A549 treated with CpdA at 1 μM for 4 hours (cell line): ENCODE results near the gene ZDHHC1. TPM values are rescaled to one million over a fixed set of nuclear protein-coding genes. Genes with fewer than 3 reads are reported as not detected.

Experiments
- total RNA-seq: library from RNA; stranded (reverse); fragments of 200-300 nt; extraction: Qiagen RNA extraction; gene quantifications from 5 replicates; pipeline ENCODE4 v1.2.3, GENCODE V29; 2022; ENCODE audit warnings: low read depth

ZDHHC1 gene
- 5.8 to 9.2 TPM (median 6.1 TPM) in 5 replicates for total RNA-seq

GRCh38 chr16:67415872-67416793 is at the start of gene ZDHHC1:
TSS of gene ZDHHC1 (minus strand) at chr16:67416477. CDS start at chr16:67407775, 8,702 bp downstream.

GRCh38 chr16:67430977-67431774 is 14.9 kb upstream of the ZDHHC1 start, which contains the start of gene HSD11B2:
TSS of gene HSD11B2 (plus strand) at chr16:67431121. CDS start at chr16:67431249, 128 bp downstream.

GRCh38 chr16:67393111-67393787 is 23.0 kb downstream of the ZDHHC1 start, which contains the start of gene TPPP3:
TSS of gene TPPP3 (minus strand) at chr16:67393498. CDS start at chr16:67391111, 2,387 bp downstream.

Other genes with a start within 250 kb of the ZDHHC1 start
- gene NOL3, start 245.9 kb downstream of the ZDHHC1 start, total RNA-seq, result 44.9 to 52.4 TPM (median 50.2 TPM) in 5 replicates
- gene MATCAP1, start 232.5 kb downstream of the ZDHHC1 start, total RNA-seq, result 3.6 to 8.0 TPM (median 5.9 TPM) in 5 replicates
- 0.07 to 0.48 TPM in 2 of 5 replicates, not detected in the others for gene EXOC3L1, start 226.3 kb downstream of the ZDHHC1 start, total RNA-seq
- gene E2F4, start 224.3 kb downstream of the ZDHHC1 start, total RNA-seq, result 75.9 to 98.6 TPM (median 92.7 TPM) in 5 replicates
- gene ELMO3, start 217.3 kb downstream of the ZDHHC1 start, total RNA-seq, result 0.66 to 1.4 TPM (median 1.3 TPM) in 5 replicates
- gene TMEM208, start 189.3 kb downstream of the ZDHHC1 start, total RNA-seq, result 78.6 to 101 TPM (median 94.1 TPM) in 5 replicates
- 40.1 to 51.6 TPM (median 48.9 TPM) in 5 replicates for gene FHOD1, start 169.0 kb downstream of the ZDHHC1 start, total RNA-seq
- gene SLC9A5, start 167.5 kb downstream of the ZDHHC1 start, total RNA-seq, result 1.2 to 1.7 TPM (median 1.6 TPM) in 5 replicates
- 15.2 to 22.1 TPM (median 18.3 TPM) in 5 replicates for gene PLEKHG4, start 136.9 kb downstream of the ZDHHC1 start, total RNA-seq
- gene KCTD19, start 89.7 kb downstream of the ZDHHC1 start, total RNA-seq, result 0.06 to 0.46 TPM (median 0.22 TPM) in 5 replicates
- gene LRRC36, start 89.7 kb downstream of the ZDHHC1 start, total RNA-seq, result 0.13 to 0.27 TPM (median 0.14 TPM) in 3 of 5 replicates, not detected in the others
- 8.4 to 13.5 TPM (median 11.8 TPM) in 5 replicates for gene TPPP3, start 23.0 kb downstream of the ZDHHC1 start, total RNA-seq
- 1.5 to 1.8 TPM (median 1.6 TPM) in 5 replicates for gene HSD11B2, start 14.6 kb upstream of the ZDHHC1 start, total RNA-seq
- 96.9 to 122 TPM (median 109 TPM) in 5 replicates for gene ATP6V0D1, start 64.7 kb upstream of the ZDHHC1 start, total RNA-seq
- gene AGRP, start 67.1 kb upstream of the ZDHHC1 start, total RNA-seq, result not detected in 5 replicates
- 35.5 to 51.5 TPM (median 44.3 TPM) in 5 replicates for gene RIPOR1, start 112.4 kb upstream of the ZDHHC1 start, total RNA-seq
- gene CTCF, start 146.0 kb upstream of the ZDHHC1 start, total RNA-seq, result 35.7 to 41.4 TPM (median 37.8 TPM) in 5 replicates
- gene CARMIL2, start 228.7 kb upstream of the ZDHHC1 start, total RNA-seq, result 0.78 to 2.0 TPM (median 1.3 TPM) in 5 replicates
- gene ACD, start 243.8 kb upstream of the ZDHHC1 start, total RNA-seq, result 30.0 to 36.4 TPM (median 32.9 TPM) in 5 replicates
- 1.4 to 2.3 TPM (median 1.7 TPM) in 5 replicates for gene PARD6A, start 244.5 kb upstream of the ZDHHC1 start, total RNA-seq